Right lobe of liver (tissue), 4 donors: Measurements from ENCODE around the gene AHDC1.

ENCODE experiments used
- POLR2A ChIP-seq: fragments of 450-650 bp; IDR thresholded peaks from one replicate; pipeline ENCODE4 v1.6.1; 2017; ENCODE audit warnings: antibody characterized with exemption, mild to moderate bottlenecking
- TF ChIP-seq, protein P1 (sequence below), 4 donors: fragments of 200-600 bp in 3 of 4; fragments of 450-650 bp in 1 of 4; IDR thresholded peaks; one replicate each; pipeline versions ENCODE4 v1.5.1 to v1.8.0; 2016 to 2022; ENCODE audit warnings: antibody characterized with exemption in 4 of 4, mild to moderate bottlenecking in 2 of 4
- donor health status: DM: no; HTN: no; CAD: no.
- donor health status: DM: no; HTN: no; CAD: no.
- donor health status: DM: no; HTN: yes; CAD: no.

DNA sequence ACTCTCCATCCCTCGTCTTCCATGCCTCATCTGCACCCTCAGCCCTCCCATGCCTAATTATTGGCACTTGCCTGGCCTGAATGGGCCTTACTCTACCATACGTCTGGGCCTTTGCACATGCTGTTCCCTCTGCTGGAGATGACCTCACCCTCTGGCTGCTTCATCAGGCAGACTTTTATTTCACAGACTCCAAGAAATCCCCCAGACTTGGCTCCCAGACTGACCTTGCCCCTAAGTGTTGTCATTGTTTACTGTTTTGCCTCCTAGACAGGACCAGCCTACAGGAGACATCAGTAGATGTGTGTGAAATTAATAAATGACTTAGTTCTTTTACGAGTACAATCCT lies 5.2 kb upstream of the AHDC1 start:
- TF ChIP-seq, protein P1, sequence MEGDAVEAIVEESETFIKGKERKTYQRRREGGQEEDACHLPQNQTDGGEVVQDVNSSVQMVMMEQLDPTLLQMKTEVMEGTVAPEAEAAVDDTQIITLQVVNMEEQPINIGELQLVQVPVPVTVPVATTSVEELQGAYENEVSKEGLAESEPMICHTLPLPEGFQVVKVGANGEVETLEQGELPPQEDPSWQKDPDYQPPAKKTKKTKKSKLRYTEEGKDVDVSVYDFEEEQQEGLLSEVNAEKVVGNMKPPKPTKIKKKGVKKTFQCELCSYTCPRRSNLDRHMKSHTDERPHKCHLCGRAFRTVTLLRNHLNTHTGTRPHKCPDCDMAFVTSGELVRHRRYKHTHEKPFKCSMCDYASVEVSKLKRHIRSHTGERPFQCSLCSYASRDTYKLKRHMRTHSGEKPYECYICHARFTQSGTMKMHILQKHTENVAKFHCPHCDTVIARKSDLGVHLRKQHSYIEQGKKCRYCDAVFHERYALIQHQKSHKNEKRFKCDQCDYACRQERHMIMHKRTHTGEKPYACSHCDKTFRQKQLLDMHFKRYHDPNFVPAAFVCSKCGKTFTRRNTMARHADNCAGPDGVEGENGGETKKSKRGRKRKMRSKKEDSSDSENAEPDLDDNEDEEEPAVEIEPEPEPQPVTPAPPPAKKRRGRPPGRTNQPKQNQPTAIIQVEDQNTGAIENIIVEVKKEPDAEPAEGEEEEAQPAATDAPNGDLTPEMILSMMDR (IDR thresholded peaks at IDR 0.05) = no peak
- TF ChIP-seq POLR2A = no peak
